BLaER1 (cell line): ENCODE data around the gene SP140.
"Not testable (repeated sequence)": the region's sequence is repeated elsewhere in the genome, so short reads cannot be mapped to it uniquely, and the experiment has no call there.

Experiments
- H3K27ac ChIP-seq: shearing (Covaris generic); formaldehyde crosslinking; 2 replicates; pipeline ENCODE4 v1.8.1; 2022
- H3K27me3 ChIP-seq: shearing (Covaris generic); formaldehyde crosslinking; 2 replicates; pipeline ENCODE4 v1.8.1; 2022
- H3K36me3 ChIP-seq: shearing (Covaris generic); formaldehyde crosslinking; 2 replicates; pipeline ENCODE4 v1.8.1; 2022
- H3K4me1 ChIP-seq: shearing (Covaris generic); formaldehyde crosslinking; 2 replicates; pipeline ENCODE4 v1.8.1; 2022
- H3K4me2 ChIP-seq: shearing (Covaris generic); formaldehyde crosslinking; 2 replicates; pipeline ENCODE4 v1.8.1; 2022
- H3K4me3 ChIP-seq: shearing (Covaris generic); formaldehyde crosslinking; 2 replicates; pipeline ENCODE4 v1.8.1; 2022
- H3K9ac ChIP-seq: shearing (Covaris generic); formaldehyde crosslinking; 2 replicates; pipeline ENCODE4 v1.8.1; 2022
- H3K9me3 ChIP-seq: shearing (Covaris generic); formaldehyde crosslinking; 2 replicates; pipeline ENCODE4 v1.8.1; 2022
- H4K20me1 ChIP-seq: shearing (Covaris generic); formaldehyde crosslinking; 2 replicates; pipeline ENCODE4 v1.8.1; 2022
- Cebpa-rat ChIP-seq: shearing (Covaris generic); IDR thresholded peaks from 2 replicates; pipeline ENCODE4 v1.8.1; 2022

Gene SP140

GRCh38 chr2:230254152-230254881 is 28.8 kb downstream of the SP140 start:
- Histone ChIP-seq H3K4me1 (peaks cover 10% of the 10 kb centered on the region), H3K27ac (no peak overlapping the region), H3K4me2 (no peak overlapping the region; the same call in 1 of the 2 replicates), H3K4me3 (no peak overlapping the region), H4K20me1 (no peaks in the 10 kb centered on the region), H3K9ac (no peak overlapping the region), H3K36me3 (no peaks in the 10 kb centered on the region), H3K27me3 (no peaks in the 10 kb centered on the region), H3K9me3 (no peaks in the 10 kb centered on the region)
- TF ChIP-seq Cebpa-rat, result no peak

GRCh38 chr2:230256733-230257332 is 31.3 kb downstream of the SP140 start:
- Histone ChIP-seq H3K4me3 (no peak overlapping the region), H4K20me1 (no peaks in the 10 kb centered on the region), H3K4me1 (peaks cover 10% of the 10 kb centered on the region), H3K9me3 (no peaks in the 10 kb centered on the region), H3K9ac (no peak overlapping the region), H3K27ac (no peak overlapping the region), H3K36me3 (no peaks in the 10 kb centered on the region), H3K27me3 (no peaks in the 10 kb centered on the region), H3K4me2 (no peak overlapping the region)
- no peak for TF ChIP-seq Cebpa-rat

GRCh38 chr2:230258483-230258882 is 32.9 kb downstream of the SP140 start:
- Histone ChIP-seq H3K4me3 (no peak overlapping the region), H3K36me3 (no peaks in the 10 kb centered on the region), H3K4me1 (peaks cover 10% of the 10 kb centered on the region), H3K27me3 (no peaks in the 10 kb centered on the region), H3K4me2 (no peak overlapping the region), H3K9me3 (no peaks in the 10 kb centered on the region), H3K9ac (no peak overlapping the region), H3K27ac (no peak overlapping the region), H4K20me1 (no peaks in the 10 kb centered on the region)
- TF ChIP-seq Cebpa-rat, result no peak

- no peaks in the 10 kb centered on the region for H3K36me3 ChIP-seq
- no peak overlapping the region for H3K9ac ChIP-seq
- no peaks in the 10 kb centered on the region; the same call in 1 of the 2 replicates for H3K4me1 ChIP-seq
- no peak overlapping the region for H3K27ac ChIP-seq
- no peaks in the 10 kb centered on the region for H3K27me3 ChIP-seq
- no peak overlapping the region for H3K4me3 ChIP-seq
- H4K20me1 ChIP-seq, result no peaks in the 10 kb centered on the region
- H3K9me3 ChIP-seq, result no peaks in the 10 kb centered on the region
- no peak overlapping the region for H3K4me2 ChIP-seq
- no peak for TF ChIP-seq Cebpa-rat
These were observed 36.7 kb downstream of the SP140 start for GRCh38 chr2:230262246-230262645.

GRCh38 chr2:230264945-230265344 is 39.4 kb downstream of the SP140 start:
- not testable (repeated sequence) for H3K4me2 ChIP-seq, H3K27me3 ChIP-seq, H3K4me1 ChIP-seq, H3K27ac ChIP-seq, H4K20me1 ChIP-seq, H3K36me3 ChIP-seq, H3K9me3 ChIP-seq, H3K9ac ChIP-seq, H3K4me3 ChIP-seq

GRCh38 chr2:230266638-230267037 is 41.1 kb downstream of the SP140 start:
- Histone ChIP-seq H3K4me3 (no peak overlapping the region), H3K4me1 (no peaks in the 10 kb centered on the region), H3K9me3 (no peaks in the 10 kb centered on the region), H3K36me3 (no peaks in the 10 kb centered on the region), H3K9ac (no peak overlapping the region), H3K27ac (no peak overlapping the region), H4K20me1 (no peaks in the 10 kb centered on the region), H3K27me3 (no peaks in the 10 kb centered on the region), H3K4me2 (no peak overlapping the region)
- no peak for TF ChIP-seq Cebpa-rat

- Histone ChIP-seq H3K36me3 (no peaks in the 10 kb centered on the region), H3K9me3 (0 out of 2 replicates have a peak, but pooled peaks cover 2% of the 10 kb centered on the region), H3K27ac (no peak overlapping the region), H4K20me1 (no peaks in the 10 kb centered on the region), H3K27me3 (no peaks in the 10 kb centered on the region), H3K4me3 (no peak overlapping the region), H3K4me2 (no peak overlapping the region), H3K9ac (no peak overlapping the region), H3K4me1 (no peaks in the 10 kb centered on the region)
- TF ChIP-seq Cebpa-rat, result no peak
These were observed 41.5 kb downstream of the SP140 start for GRCh38 chr2:230267059-230267458.

- Histone ChIP-seq H3K9me3 (0 out of 2 replicates have a peak, but pooled peaks cover 5% of the 10 kb centered on the region), H3K9ac (no peak overlapping the region), H4K20me1 (no peaks in the 10 kb centered on the region), H3K36me3 (no peaks in the 10 kb centered on the region), H3K4me1 (no peaks in the 10 kb centered on the region), H3K27ac (no peak overlapping the region), H3K4me2 (no peak overlapping the region), H3K27me3 (no peaks in the 10 kb centered on the region), H3K4me3 (no peak overlapping the region)
- TF ChIP-seq Cebpa-rat, result no peak
These were observed 42.0 kb downstream of the SP140 start for GRCh38 chr2:230267556-230267955.

GRCh38 chr2:230268606-230269243 is 43.2 kb downstream of the SP140 start:
- no peak for TF ChIP-seq Cebpa-rat
- no peaks in the 10 kb centered on the region for H3K4me1 ChIP-seq
- H3K9me3 ChIP-seq, result 0 out of 2 replicates have a peak, but pooled peaks cover 5% of the 10 kb centered on the region
- H3K4me3 ChIP-seq, result no peak overlapping the region
- H4K20me1 ChIP-seq, result no peaks in the 10 kb centered on the region
- no peak overlapping the region for H3K27ac ChIP-seq
- H3K4me2 ChIP-seq, result no peak overlapping the region
- no peak overlapping the region for H3K9ac ChIP-seq
- H3K36me3 ChIP-seq, result no peaks in the 10 kb centered on the region
- no peaks in the 10 kb centered on the region for H3K27me3 ChIP-seq

- no peak for TF ChIP-seq Cebpa-rat
- Histone ChIP-seq H3K4me2 (no peak overlapping the region), H3K9me3 (0 out of 2 replicates have a peak, but pooled peaks cover 5% of the 10 kb centered on the region), H3K27me3 (no peaks in the 10 kb centered on the region), H3K4me3 (no peak overlapping the region), H3K9ac (no peak overlapping the region), H3K36me3 (no peaks in the 10 kb centered on the region), H3K4me1 (no peaks in the 10 kb centered on the region), H3K27ac (no peak overlapping the region), H4K20me1 (no peaks in the 10 kb centered on the region)
These were observed 44.2 kb downstream of the SP140 start for GRCh38 chr2:230269715-230270114.
